Measurements from ENCODE around the gene TTLL9. TPM values are rescaled to one million over a fixed set of nuclear protein-coding genes. Genes with fewer than 3 reads are reported as not detected.

TTLL9 gene
- total RNA-seq, 1 experiment from 2014 or later: 2.1 TPM

- no peak overlapping the region for H3K27ac ChIP-seq (ENCODE audit: low read length)
- ATAC-seq (peak; percentile 99), DNase-seq (ENCODE audit: low read depth, low spot score) (peak; percentile 36)
- intact Hi-C loops (cut with micrococcal nuclease; ENCODE audit: unreplicated experiment): no loop called here
- no peaks in the 10 kb centered on the region for H3K9me3 ChIP-seq (ENCODE audit: control insufficient read depth, insufficient read depth, low read depth, low read length)
- ChIA-PET CTCF (interaction anchor here (0.8 kb wide), 1 partner anchor 72 kb away, joined by 4 read pairs; no protein-coding TSS in a partner anchor), POLR2A (interaction anchor here (0.6 to 1.4 kb wide), 5 partner anchors 14 to 133 kb away, joined by 3 to 6 read pairs (median 5); no protein-coding TSS in a partner anchor)
- H3K4me3 ChIP-seq (ENCODE audit: low read depth in 2 of 2, low read length in 2 of 2): no peak overlapping the region
- no peaks in the 10 kb centered on the region for H3K36me3 ChIP-seq (ENCODE audit: control insufficient read depth, insufficient read depth, low read length)
- no TSS peak for BruUV-seq (replicated peaks)
- in situ Hi-C loops (cut with HindIII; ENCODE audit: low pct_unique_long_range_greater_than_20kb, low sequenced_read_pairs): no loop called here
- TF ChIP-seq SIN3A (IDR thresholded peaks at IDR 0.05; ENCODE audit: borderline replicate concordance, insufficient read depth, low read depth, low read length) (no peak), POLR2AphosphoS5 (IDR thresholded peaks at IDR 0.05; ENCODE audit: low read depth, low read length) (no peak), REST (IDR thresholded peaks at IDR 0.05; ENCODE audit: insufficient read depth in 1 of 2, low read depth in 2 of 2, low read length in 1 of 2) (no peak), TCF7L2 (IDR thresholded peaks at IDR 0.05; ENCODE audit: low read depth, low read length) (no peak), CTCF (IDR thresholded peaks at IDR 0.05) (no peak)
- H3K4me1 ChIP-seq (ENCODE audit: control insufficient read depth, insufficient read depth, low read length): no peaks in the 10 kb centered on the region
- H3K27me3 ChIP-seq (ENCODE audit: control insufficient read depth, insufficient read depth, low read length): no peaks in the 10 kb centered on the region
Measured at GRCh38 chr20:31894980-31895675, 24.7 kb downstream of the TTLL9 start.

- Histone ChIP-seq H3K4me1 (ENCODE audit: control insufficient read depth, insufficient read depth, low read length) (no peaks in the 10 kb centered on the region), H3K4me3 (ENCODE audit: low read depth in 2 of 2, low read length in 2 of 2) (no peak overlapping the region), H3K27me3 (ENCODE audit: control insufficient read depth, insufficient read depth, low read length) (no peaks in the 10 kb centered on the region), H3K27ac (ENCODE audit: low read length) (no peak overlapping the region), H3K36me3 (ENCODE audit: control insufficient read depth, insufficient read depth, low read length) (no peaks in the 10 kb centered on the region), H3K9me3 (ENCODE audit: control insufficient read depth, insufficient read depth, low read depth, low read length) (no peaks in the 10 kb centered on the region)
- POLR2A ChIA-PET: interaction anchor here (1.0 to 1.4 kb wide), 2 partner anchors 28 to 48 kb away, joined by 5 read pairs; no protein-coding TSS in a partner anchor
- intact Hi-C loops (cut with micrococcal nuclease; ENCODE audit: unreplicated experiment) (no loop called here), in situ Hi-C loops (cut with HindIII; ENCODE audit: low pct_unique_long_range_greater_than_20kb, low sequenced_read_pairs) (no loop called here)
- ATAC-seq: no peak
- CTCF ChIA-PET: no interaction called here
- no TSS peak for BruUV-seq (replicated peaks)
- DNase-seq (ENCODE audit: low read depth, low spot score): no peak
- no peak for TF ChIP-seq CTCF (IDR thresholded peaks at IDR 0.05)
- TF ChIP-seq POLR2AphosphoS5 (IDR thresholded peaks at IDR 0.05; ENCODE audit: low read depth, low read length): no peak
- TF ChIP-seq TCF7L2 (IDR thresholded peaks at IDR 0.05; ENCODE audit: low read depth, low read length): no peak
- TF ChIP-seq REST (IDR thresholded peaks at IDR 0.05; ENCODE audit: insufficient read depth in 1 of 2, low read depth in 2 of 2, low read length in 1 of 2): no peak
- TF ChIP-seq SIN3A (IDR thresholded peaks at IDR 0.05; ENCODE audit: borderline replicate concordance, insufficient read depth, low read depth, low read length): no peak
Measured at GRCh38 chr20:31896049-31896448, 25.6 kb downstream of the TTLL9 start.

Measured in Panc1 (cell line).